Measurements from ENCODE around the gene ACAN. TPM values are rescaled to one million over a fixed set of nuclear protein-coding genes. Genes with fewer than 3 reads are reported as not detected.
A peak's percentile ranks its signal among the peaks of the same experiment; 100 is the strongest.

The ACAN gene
- total and polyA plus RNA-seq, 2 of the 8 experiments (the other 6 are each of a cell fraction or from before 2014, with no cell fraction given), result 0.71 to 0.73 TPM

- Histone ChIP-seq H3K79me1 (ENCODE audit: low read depth, low read length) (no peaks in the 10 kb centered on the region), H3K9me3 (ENCODE audit: insufficient read depth in 2 of 2, low read depth in 1 of 2, low read length in 1 of 2) (no peaks in the 10 kb centered on the region), H2AFZ (ENCODE audit: low read length) (no peak overlapping the region), H4K20me1 (replicated peaks in 1 of 2; ENCODE audit: control insufficient read depth in 1 of 2, insufficient read depth in 2 of 2, low read length in 2 of 2) (peaks cover 0 to 2% of the 10 kb centered on the region in 2 experiments), H2BK20ac (ENCODE audit: low read length) (no peak overlapping the region), H3K4me1 (replicated peaks in 1 of 4; ENCODE audit: control insufficient read depth in 3 of 4, insufficient read depth in 4 of 4, low read length in 3 of 4) (peaks cover 0 to 6% (median 1%) of the 10 kb centered on the region in 4 experiments; a peak in 4 of 7 replicates), H4K8ac (ENCODE audit: extremely low read depth, insufficient read depth, low read length) (no peak overlapping the region), H4K5ac (ENCODE audit: insufficient read length, low read depth, low read length) (no peak overlapping the region), H3K4ac (replicated peaks; ENCODE audit: insufficient read length, low read depth, low read length) (no peak overlapping the region), H3K23me2 (ENCODE audit: low read depth, low read length) (no peaks in the 10 kb centered on the region), H4K91ac (replicated peaks; ENCODE audit: insufficient read length, low read length) (no peak overlapping the region), H2BK120ac (replicated peaks; ENCODE audit: low read depth, low read length) (no peak overlapping the region), H3K79me2 (ENCODE audit: control insufficient read depth in 1 of 2, insufficient read depth in 2 of 2, low read length in 2 of 2) (no peaks in the 10 kb centered on the region), H3K4me3 (ENCODE audit: extremely low read depth in 1 of 4, insufficient read depth in 2 of 4, low read depth in 3 of 4, low read length in 4 of 4) (no peak overlapping the region), H3K4me2 (ENCODE audit: insufficient read depth in 1 of 2, low read depth in 2 of 2, low read length in 2 of 2) (no peak overlapping the region), H2AK5ac (ENCODE audit: low read depth, low read length) (no peak overlapping the region), H3K27ac (ENCODE audit: low read depth, low read length) (no peak overlapping the region), H3K14ac (ENCODE audit: insufficient read length) (no peak overlapping the region), H3K27me3 (replicated peaks in 1 of 4; ENCODE audit: control insufficient read depth in 3 of 4, extremely low read depth in 1 of 4, insufficient read depth in 3 of 4, low read length in 3 of 4) (no peaks in the 10 kb centered on the region), H3K23ac (ENCODE audit: insufficient read length) (no peak overlapping the region), H2BK15ac (ENCODE audit: low read length) (no peak overlapping the region), H2BK12ac (ENCODE audit: low read depth, low read length) (no peak overlapping the region), H3K9ac (replicated peaks in 1 of 4; ENCODE audit: extremely low read depth in 1 of 4, low read depth in 3 of 4, low read length in 3 of 4) (no peak overlapping the region), H3K56ac (replicated peaks; ENCODE audit: insufficient read length, low read depth, low read length) (no peak overlapping the region), H3K18ac (ENCODE audit: extremely low read depth, low read length) (no peak overlapping the region), H3K36me3 (ENCODE audit: control insufficient read depth in 2 of 4, insufficient read depth in 4 of 4, low read length in 3 of 4) (peaks cover 2 to 24% (median 16%) of the 10 kb centered on the region in 4 experiments; a peak in 6 of 8 replicates), H2BK5ac (ENCODE audit: low read depth, low read length) (0 out of 2 replicates have a peak overlapping the region, but pooled peaks have one; percentile 52)
- DNase-seq (ENCODE audit: low read depth in 1 of 2, low spot score in 2 of 2) (no peak), FAIRE-seq (no peak)
- POLR2A ChIA-PET (ENCODE audit: partially characterized antibody), result interaction anchor here (13.9 kb wide), 1 partner anchor 18 kb away, joined by 167 read pairs; the partner anchor contains the start of gene HAPLN3
- CTCF ChIA-PET (ENCODE audit: partially characterized antibody), result interaction anchor here (0.6 to 3.2 kb wide), 4 partner anchors 112 to 253 kb away, joined by 3 to 11 read pairs (median 4); no protein-coding TSS in a partner anchor
- 92% methylated on average over 10 of the region's 10 CpGs; no CpG with 5 or more reads in 1 of the 2 experiments for WGBS, 2 experiments (ENCODE audit: extremely low coverage in 1 of 2, insufficient coverage in 1 of 2, insufficient read length in 1 of 2, insufficient replicate concordance in 2 of 2, low coverage in 1 of 2, low lambda C conversion rate in 2 of 2, missing lambda C conversion rate in 1 of 2)
- TF ChIP-seq KDM4A (IDR thresholded peaks at IDR 0.05; ENCODE audit: low read depth, low read length, severe bottlenecking), result no peak
- no peak for TF ChIP-seq CTBP2 (IDR thresholded peaks at IDR 0.05; ENCODE audit: borderline replicate concordance, insufficient read depth, insufficient read length, low read length)
- TF ChIP-seq USF2 (IDR thresholded peaks at IDR 0.05; ENCODE audit: low read length), result no peak
- TF ChIP-seq, protein P1, sequence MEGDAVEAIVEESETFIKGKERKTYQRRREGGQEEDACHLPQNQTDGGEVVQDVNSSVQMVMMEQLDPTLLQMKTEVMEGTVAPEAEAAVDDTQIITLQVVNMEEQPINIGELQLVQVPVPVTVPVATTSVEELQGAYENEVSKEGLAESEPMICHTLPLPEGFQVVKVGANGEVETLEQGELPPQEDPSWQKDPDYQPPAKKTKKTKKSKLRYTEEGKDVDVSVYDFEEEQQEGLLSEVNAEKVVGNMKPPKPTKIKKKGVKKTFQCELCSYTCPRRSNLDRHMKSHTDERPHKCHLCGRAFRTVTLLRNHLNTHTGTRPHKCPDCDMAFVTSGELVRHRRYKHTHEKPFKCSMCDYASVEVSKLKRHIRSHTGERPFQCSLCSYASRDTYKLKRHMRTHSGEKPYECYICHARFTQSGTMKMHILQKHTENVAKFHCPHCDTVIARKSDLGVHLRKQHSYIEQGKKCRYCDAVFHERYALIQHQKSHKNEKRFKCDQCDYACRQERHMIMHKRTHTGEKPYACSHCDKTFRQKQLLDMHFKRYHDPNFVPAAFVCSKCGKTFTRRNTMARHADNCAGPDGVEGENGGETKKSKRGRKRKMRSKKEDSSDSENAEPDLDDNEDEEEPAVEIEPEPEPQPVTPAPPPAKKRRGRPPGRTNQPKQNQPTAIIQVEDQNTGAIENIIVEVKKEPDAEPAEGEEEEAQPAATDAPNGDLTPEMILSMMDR (IDR thresholded peaks at IDR 0.05; ENCODE audit: control extremely low read depth in 1 of 3, insufficient read depth in 1 of 3, low read depth in 1 of 3, low read length in 3 of 3), result no peak
- TF ChIP-seq RXRA (IDR thresholded peaks at IDR 0.05; ENCODE audit: insufficient read depth, low read depth, low read length), result no peak
- TF ChIP-seq, protein P2, sequence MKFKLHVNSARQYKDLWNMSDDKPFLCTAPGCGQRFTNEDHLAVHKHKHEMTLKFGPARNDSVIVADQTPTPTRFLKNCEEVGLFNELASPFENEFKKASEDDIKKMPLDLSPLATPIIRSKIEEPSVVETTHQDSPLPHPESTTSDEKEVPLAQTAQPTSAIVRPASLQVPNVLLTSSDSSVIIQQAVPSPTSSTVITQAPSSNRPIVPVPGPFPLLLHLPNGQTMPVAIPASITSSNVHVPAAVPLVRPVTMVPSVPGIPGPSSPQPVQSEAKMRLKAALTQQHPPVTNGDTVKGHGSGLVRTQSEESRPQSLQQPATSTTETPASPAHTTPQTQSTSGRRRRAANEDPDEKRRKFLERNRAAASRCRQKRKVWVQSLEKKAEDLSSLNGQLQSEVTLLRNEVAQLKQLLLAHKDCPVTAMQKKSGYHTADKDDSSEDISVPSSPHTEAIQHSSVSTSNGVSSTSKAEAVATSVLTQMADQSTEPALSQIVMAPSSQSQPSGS (IDR thresholded peaks at IDR 0.05; ENCODE audit: low read length), result no peak
- no peak for TF ChIP-seq SIX5 (IDR thresholded peaks at IDR 0.05; ENCODE audit: low read depth, low read length)
Measured at GRCh38 chr15:88876573-88876972, 73.3 kb downstream of the ACAN start.
